GM21360 (cell line): ENCODE data around the gene ARHGEF11.
A peak's percentile ranks its signal among the peaks of the same experiment; 100 is the strongest.
"Not testable (repeated sequence)": the region's sequence is repeated elsewhere in the genome, so short reads cannot be mapped to it uniquely, and the experiment has no call there.

Experiments
- ATAC-seq: cut with Tn5 transposase; IDR thresholded peaks from one replicate; pipeline ENCODE4 v1.9.1; 2021; ENCODE audit warnings: mild to moderate bottlenecking, moderate library complexity; ENCODE audit not compliant: unreplicated experiment

Gene ARHGEF11

DNA sequence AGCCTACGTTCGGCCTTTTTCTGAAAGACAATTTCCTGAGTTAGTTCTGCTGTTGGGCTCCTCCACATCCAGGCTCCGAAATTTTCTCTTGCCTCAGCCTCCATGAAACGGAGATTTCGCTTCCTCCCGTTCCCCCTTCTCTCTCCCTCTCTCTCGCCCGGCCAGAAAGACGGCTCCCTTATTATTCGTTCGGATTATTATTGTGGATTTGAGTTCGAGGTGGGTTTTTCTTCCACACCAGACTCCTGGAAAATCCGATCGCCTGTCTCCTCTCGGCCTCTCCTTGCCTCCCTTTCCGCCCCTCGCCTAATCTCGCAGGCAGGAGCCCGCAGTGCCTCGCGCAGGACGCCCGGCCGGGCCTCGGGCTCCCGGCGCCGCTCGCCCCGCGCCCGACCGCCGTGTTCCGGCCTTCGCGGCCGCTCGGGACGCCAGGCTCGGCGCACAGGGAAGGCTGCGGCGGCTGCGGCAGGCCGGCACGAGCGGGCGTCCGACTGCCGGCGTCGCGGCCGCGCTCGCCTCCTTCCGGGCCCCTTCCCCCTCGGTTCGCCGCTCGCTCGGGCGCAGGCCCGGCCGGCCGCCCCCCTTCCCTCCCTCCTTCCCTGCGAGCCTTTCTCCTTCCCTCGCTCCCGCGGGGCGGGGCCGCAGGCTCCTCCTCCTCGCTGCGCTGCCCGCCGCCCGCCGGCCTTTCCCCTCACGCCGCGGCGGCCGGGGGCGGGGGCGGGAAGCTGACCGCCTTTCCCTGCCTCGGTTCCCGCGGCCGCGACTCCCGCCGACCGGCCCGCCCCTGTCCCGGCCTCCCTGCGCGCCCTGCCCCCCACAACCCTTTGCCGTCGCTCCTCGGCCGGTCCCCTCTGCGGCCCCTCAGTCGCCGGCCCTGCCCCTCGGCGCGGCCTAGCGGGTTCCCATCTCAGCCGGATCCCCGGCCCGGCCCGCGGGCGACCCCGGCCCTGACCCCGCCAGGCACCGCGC is at the start of gene ARHGEF11:
TSS of gene ARHGEF11 (minus strand) at position 493 of the 969 bp plus-strand sequence. CDS start 1,412 bp downstream, outside the sequence.
- peak; percentile 70 for ATAC-seq

GRCh38 chr1:157095091-157095490 is 49.5 kb upstream of the ARHGEF11 start:
- no peak for ATAC-seq

- ATAC-seq = no peak
These were observed 47.3 kb upstream of the ARHGEF11 start for GRCh38 chr1:157092831-157093230.

GRCh38 chr1:157091668-157092273 is 46.2 kb upstream of the ARHGEF11 start:
- ATAC-seq = no peak

DNA sequence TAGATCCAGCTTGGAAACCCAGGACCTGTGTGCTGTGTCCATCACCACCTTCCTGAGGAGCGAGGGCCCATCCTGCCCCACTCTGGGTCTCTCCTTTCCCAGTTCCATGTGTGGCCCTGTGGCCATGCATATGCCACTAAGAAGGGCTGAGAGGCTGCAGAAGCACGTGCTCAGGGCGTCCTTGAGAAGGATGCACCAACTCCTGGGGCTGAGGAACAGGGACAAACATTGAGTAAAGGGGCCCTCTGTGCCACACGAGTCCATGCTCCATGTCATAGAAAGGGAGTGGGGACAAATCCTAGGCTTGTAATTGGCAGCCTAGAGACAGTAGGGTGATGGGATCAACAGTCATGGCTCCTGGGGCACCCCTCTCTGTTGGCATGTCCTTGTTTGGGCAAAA is 45.6 kb upstream of the ARHGEF11 start:
- no peak for ATAC-seq

- no peak for ATAC-seq
These were observed 45.2 kb upstream of the ARHGEF11 start for GRCh38 chr1:157090771-157091170.

DNA sequence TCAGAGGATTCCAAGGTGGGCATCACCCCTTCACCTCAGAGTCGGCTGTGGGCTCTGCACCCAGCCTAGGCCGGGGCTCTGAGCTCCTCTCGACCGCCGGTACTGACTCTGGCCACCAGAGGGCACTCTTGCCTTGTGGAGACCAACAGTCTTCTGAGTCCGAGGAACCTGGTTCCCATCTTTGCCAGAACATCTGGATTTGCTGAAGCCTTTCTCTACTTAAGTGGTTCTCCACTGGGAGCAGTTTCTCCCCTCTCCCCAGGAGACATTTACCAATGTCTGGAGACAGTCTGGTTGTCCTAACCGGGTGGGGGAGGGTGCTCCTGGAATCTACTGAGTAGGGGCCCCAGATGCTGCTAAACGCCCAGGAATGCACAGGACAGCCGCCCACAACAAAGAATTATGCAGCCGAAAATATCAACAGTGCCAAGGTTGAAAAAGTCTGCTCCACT is 44.7 kb upstream of the ARHGEF11 start:
- ATAC-seq = no peak

DNA sequence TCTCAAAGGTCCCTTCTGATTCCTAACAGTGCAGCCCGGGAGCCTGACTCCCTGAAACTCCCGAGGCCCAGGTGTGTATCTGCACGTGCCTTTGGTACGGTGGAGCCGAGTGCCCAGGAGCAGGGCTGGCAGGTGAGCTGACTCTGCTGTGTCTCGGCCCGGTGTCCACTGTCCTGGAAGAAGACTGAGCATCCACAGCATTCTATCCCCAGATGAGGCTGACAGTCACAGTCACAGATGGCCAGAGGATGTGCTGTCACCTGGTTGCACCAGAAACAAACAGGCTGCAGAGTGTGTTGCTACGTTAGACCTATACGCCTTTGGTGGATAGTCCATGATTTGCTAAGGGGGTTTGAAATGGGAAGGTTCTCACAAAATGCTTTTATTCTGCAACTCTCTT is 44.2 kb upstream of the ARHGEF11 start:
- ATAC-seq = no peak

GRCh38 chr1:157088607-157089006 is 43.1 kb upstream of the ARHGEF11 start:
- ATAC-seq = no peak

- no peak for ATAC-seq
These were observed 41.5 kb upstream of the ARHGEF11 start for GRCh38 chr1:157087030-157087429.

- ATAC-seq = no peak
These were observed 40.8 kb upstream of the ARHGEF11 start for GRCh38 chr1:157086299-157086698.

- no peak for ATAC-seq
These were observed 39.9 kb upstream of the ARHGEF11 start for GRCh38 chr1:157085421-157085820.

DNA sequence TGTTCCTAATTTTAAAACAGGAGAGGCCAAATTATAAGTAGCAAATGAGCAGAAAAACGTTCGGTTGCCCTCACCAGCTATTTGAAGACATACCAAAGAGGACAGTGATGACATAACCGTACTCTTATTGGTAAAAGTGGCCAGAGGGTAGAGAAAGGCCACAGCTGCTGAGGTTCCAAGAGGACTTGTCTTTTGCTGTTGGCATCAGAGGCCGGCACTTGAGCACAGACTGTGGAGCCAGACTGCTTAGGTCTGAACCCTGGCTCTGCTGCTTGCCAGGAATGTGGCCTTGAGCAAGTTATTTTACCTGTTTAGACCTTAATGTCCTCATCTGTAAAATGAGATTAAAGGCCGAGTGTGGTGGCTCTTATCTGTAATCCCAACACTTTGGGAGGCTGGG is 39.2 kb upstream of the ARHGEF11 start:
- no peak for ATAC-seq

DNA sequence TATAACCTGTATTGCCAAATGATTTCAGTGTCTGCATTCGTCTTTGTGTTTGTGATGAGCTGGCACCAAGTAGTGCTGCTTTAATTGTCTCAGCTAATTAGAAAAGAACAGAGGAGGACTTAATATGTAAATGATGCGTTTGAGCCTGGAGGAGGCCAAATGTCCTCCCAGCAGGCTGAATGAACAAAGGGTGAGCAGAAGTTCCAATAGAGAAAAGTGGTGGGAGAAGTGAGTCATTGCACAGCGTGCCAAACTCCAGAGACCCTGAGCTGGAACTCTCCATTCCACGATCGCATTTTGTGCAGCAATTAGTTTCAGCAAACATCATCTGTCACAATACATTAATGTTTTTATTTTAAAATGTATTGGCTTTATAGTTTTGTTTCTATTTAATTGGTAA is 36.2 kb upstream of the ARHGEF11 start:
- ATAC-seq = no peak

GRCh38 chr1:157080714-157081113 is 35.2 kb upstream of the ARHGEF11 start:
- no peak for ATAC-seq

- no peak for ATAC-seq
These were observed 31.9 kb upstream of the ARHGEF11 start for GRCh38 chr1:157077394-157077793.

DNA sequence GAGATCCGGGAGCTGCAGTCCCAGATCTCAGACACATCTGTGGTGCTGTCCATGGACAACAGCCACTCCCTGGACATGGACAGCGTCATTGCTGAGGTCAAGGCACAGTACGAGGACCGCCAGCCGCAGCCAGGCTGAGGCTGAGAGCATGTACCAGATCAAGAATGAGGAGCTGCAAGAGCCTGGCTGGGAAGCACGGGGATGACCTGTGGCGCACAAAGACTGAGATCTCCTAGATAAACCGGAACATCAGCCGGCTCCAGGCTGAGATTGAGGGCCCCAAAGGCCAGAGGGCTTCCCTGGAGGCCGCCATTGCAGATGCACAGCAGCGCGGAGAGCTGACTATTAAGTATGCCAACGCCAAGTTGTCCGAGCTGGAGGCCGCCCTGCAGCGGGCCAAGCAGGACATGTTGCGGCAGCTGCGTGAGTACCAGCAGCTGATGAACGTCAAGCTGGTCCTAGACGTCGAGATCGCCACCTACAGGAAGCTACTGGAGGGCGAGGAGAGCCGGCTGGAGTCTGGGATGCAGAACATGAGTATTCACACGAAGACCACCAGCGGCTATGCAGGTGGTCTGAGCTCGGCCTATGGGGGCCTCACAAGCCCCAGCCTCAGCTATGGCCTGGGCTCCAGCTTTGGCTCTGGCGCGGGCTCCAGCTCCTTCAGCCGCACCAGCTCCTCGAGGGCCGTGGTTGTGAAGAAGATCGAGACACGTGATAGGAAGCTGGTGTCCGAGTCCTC is 28.6 kb upstream of the ARHGEF11 start:
- no peak for ATAC-seq

GRCh38 chr1:157069601-157070000 is 24.1 kb upstream of the ARHGEF11 start:
- ATAC-seq = no peak

DNA sequence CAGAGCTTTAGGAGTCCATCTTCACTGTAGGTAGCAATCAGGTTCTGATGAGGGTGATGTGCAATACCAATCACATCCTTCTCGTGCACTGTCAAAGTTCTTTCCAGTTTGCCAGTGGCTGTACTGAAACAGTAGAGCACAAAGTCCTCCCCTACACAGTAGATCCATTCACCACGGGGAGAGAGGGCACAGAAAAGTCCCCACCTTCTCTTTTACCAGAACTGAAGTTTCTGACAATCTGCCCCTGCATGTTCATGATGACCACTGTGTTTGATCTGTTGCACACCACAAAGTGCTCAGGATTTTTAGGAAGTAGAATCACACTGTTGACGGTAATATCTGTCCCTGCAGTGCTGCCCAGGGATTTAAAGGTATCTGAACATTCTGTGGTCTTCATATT is 13.7 kb upstream of the ARHGEF11 start:
- not testable (repeated sequence) for ATAC-seq

DNA sequence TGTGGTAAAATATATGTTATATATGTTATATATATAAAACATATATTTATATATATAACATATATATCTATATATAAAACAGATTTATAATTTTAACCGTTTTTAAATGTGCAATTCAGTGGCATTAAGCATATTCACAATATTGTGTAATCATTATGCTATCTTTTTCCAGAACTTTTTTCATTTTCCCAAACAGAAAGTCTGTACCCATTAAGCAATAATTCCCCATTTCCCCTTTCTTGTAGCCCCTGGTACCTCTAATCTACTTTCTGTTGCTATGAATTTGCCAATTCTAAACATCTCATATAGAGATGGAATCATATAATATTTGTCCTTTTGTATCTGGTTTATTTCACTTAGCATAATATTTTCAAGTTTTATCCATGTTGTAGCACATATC is 10.7 kb upstream of the ARHGEF11 start:
- no peak for ATAC-seq

GRCh38 chr1:157055729-157056128 is 10.2 kb upstream of the ARHGEF11 start:
- not testable (repeated sequence) for ATAC-seq
